COLO668 (cell line): ENCODE measurements around the gene MSGN1.
A peak's percentile ranks its signal among the peaks of the same experiment; 100 is the strongest.
"Not testable (repeated sequence)": the region's sequence is repeated elsewhere in the genome, so short reads cannot be mapped to it uniquely, and the experiment has no call there.

ENCODE experiments used
- DNase-seq: peaks from one replicate; lab custom pipeline; 2025; ENCODE audit not compliant: unreplicated experiment; lab: John Stamatoyannopoulos, UW

The MSGN1 gene

GRCh38 chr2:17805166-17805565 is 11.1 kb upstream of the MSGN1 start:
- DNase-seq, result no peak

GRCh38 chr2:17805717-17806363 is 10.4 kb upstream of the MSGN1 start:
- DNase-seq, result no peak

- DNase-seq, result no peak
These were observed 3.1 kb upstream of the MSGN1 start for GRCh38 chr2:17813010-17813741.

- DNase-seq, result no peak
These were observed 2.4 kb upstream of the MSGN1 start for GRCh38 chr2:17813742-17814473.

GRCh38 chr2:17814601-17815000 is 1.7 kb upstream of the MSGN1 start:
- no peak for DNase-seq

GRCh38 chr2:17815468-17816184 is 634 bp upstream of the MSGN1 start:
- no peak for DNase-seq

GRCh38 chr2:17818235-17818815 is 2.1 kb downstream of the MSGN1 start:
- DNase-seq, result no peak

GRCh38 chr2:17821080-17821479 is 4.8 kb downstream of the MSGN1 start:
- DNase-seq, result no peak

- DNase-seq, result no peak
These were observed 5.5 kb downstream of the MSGN1 start for GRCh38 chr2:17821535-17822444.

- no peak for DNase-seq
These were observed 6.3 kb downstream of the MSGN1 start for GRCh38 chr2:17822445-17823117.

- DNase-seq, result not testable (repeated sequence)
These were observed 7.4 kb downstream of the MSGN1 start for GRCh38 chr2:17823646-17824045.

- peak; percentile 45 for DNase-seq
These were observed 11.1 kb downstream of the MSGN1 start for GRCh38 chr2:17827316-17827715.

- DNase-seq, result no peak
These were observed 11.5 kb downstream of the MSGN1 start for GRCh38 chr2:17827785-17828184.

GRCh38 chr2:17830053-17831034 is 14.1 kb downstream of the MSGN1 start:
- DNase-seq, result peak; percentile 77

- no peak for DNase-seq
These were observed 19.3 kb downstream of the MSGN1 start for GRCh38 chr2:17835516-17835915.

GRCh38 chr2:17839959-17840358 is 23.7 kb downstream of the MSGN1 start:
- no peak for DNase-seq

GRCh38 chr2:17843457-17843856 is 27.2 kb downstream of the MSGN1 start:
- no peak for DNase-seq

- no peak for DNase-seq
These were observed 29.5 kb downstream of the MSGN1 start for GRCh38 chr2:17845806-17846205.
